Measurements from ENCODE around the gene DNAJB14. TPM values are rescaled to one million over a fixed set of nuclear protein-coding genes. Genes with fewer than 3 reads are reported as not detected.

The DNAJB14 gene
- total RNA-seq, 5 donors from 2014 or later (not counting 1 experiment from before 2014, with no cell fraction given), result 48.9 to 66.5 (median 61.7) TPM

DNA sequence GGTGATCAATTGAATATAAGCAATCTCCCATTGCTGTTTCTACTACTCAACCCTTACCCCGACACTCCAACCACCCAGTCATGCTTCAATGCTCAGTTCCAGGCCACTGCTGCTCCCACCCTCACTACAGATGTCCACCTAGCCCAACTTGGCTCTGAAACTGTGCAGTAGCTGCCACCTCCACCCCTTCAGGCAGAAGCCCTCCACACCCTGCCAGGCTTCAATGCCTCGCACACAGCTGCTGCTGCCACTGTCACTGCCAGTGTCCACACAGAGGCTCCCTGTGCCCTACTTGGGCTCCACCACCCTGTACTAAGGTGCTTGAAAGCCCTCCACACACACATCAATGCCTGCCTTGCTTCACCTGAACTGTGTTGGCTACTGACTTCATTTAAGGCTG lies 86.8 kb downstream of the DNAJB14 start:
- peaks cover 30% of the 10 kb centered on the region for H3K36me3 Mint-ChIP-seq
- ATAC-seq (replicated peaks in 1 of 4), result no peak
- peak overlapping the region in 1 of 2 donors; percentile 16 for H3K27ac Mint-ChIP-seq
- no peak overlapping the region for H3K4me3 Mint-ChIP-seq
- Histone ChIP-seq H3K9me3 (no peaks in the 10 kb centered on the region), H3K27ac (ENCODE audit: low read length) (no peak overlapping the region), H3K36me3 (ENCODE audit: control insufficient read depth in 2 of 2, extremely low read depth in 1 of 2, insufficient read depth in 1 of 2, low read length in 1 of 2) (peaks cover 0 to 9% of the 10 kb centered on the region in 2 donors), H3K4me1 (ENCODE audit: control insufficient read depth in 1 of 2, extremely low read depth in 1 of 2, insufficient read depth in 2 of 2, low read length in 2 of 2) (peaks cover 0 to 9% of the 10 kb centered on the region in 2 experiments), H3K4me3 (ENCODE audit: control insufficient read depth in 1 of 2, extremely low read depth in 1 of 2, low read length in 1 of 2) (no peak overlapping the region), H3K27me3 (replicated peaks in 1 of 2; ENCODE audit: control insufficient read depth in 2 of 2, extremely low read depth in 1 of 2, insufficient read depth in 2 of 2, low read length in 1 of 2) (no peaks in the 10 kb centered on the region)
- H3K27me3 Mint-ChIP-seq, result no peaks in the 10 kb centered on the region
- POLR2A ChIA-PET, result interaction anchor here in 1 of 2 donors (0.7 kb wide), 1 partner anchor 13 kb away, joined by 3 read pairs; no protein-coding TSS in a partner anchor
- peaks cover 22 to 35% (median 24%) of the 10 kb centered on the region in 3 donors for H3K4me1 Mint-ChIP-seq
- 92% methylated on average over 1 of the region's 2 CpGs for WGBS (ENCODE audit: insufficient coverage)
- DNase-seq, result no peak
- H3K9me3 Mint-ChIP-seq, result no peaks in the 10 kb centered on the region
- CTCF ChIA-PET, result interaction anchor here (0.6 to 0.8 kb wide), 2 partner anchors 14 to 48 kb away, joined by 3 to 4 read pairs; no protein-coding TSS in a partner anchor

DNA sequence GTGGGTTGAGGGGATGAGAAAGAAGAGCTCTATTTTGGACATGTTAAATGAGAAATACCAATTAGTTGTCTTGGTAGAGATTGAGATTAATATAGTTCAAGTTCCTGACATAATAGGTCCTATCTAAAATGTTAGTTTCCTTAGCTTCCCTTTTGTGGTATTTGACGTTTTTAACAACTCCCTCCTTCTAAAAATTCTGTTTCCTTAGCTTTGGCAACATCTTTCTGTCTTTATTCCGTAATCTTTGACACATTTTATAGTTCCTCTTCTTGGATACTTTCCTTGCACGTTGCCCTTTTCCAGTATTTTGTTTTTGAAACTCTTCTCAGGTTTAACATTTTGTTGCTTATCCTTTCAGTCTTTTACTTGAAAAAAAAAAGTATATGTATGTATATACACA lies 89.1 kb downstream of the DNAJB14 start:
- DNase-seq (no peak), ATAC-seq (replicated peaks in 1 of 4) (no peak)
- H3K4me3 Mint-ChIP-seq, result no peak overlapping the region
- peaks cover 0 to 14% of the 10 kb centered on the region in 2 donors for H3K36me3 ChIP-seq (ENCODE audit: control insufficient read depth in 2 of 2, extremely low read depth in 1 of 2, insufficient read depth in 1 of 2, low read length in 1 of 2)
- no peaks in the 10 kb centered on the region for H3K9me3 Mint-ChIP-seq
- no peaks in the 10 kb centered on the region for H3K9me3 ChIP-seq
- H3K27me3 ChIP-seq (replicated peaks in 1 of 2; ENCODE audit: control insufficient read depth in 2 of 2, extremely low read depth in 1 of 2, insufficient read depth in 2 of 2, low read length in 1 of 2), result no peaks in the 10 kb centered on the region
- H3K4me3 ChIP-seq (ENCODE audit: control insufficient read depth in 1 of 2, extremely low read depth in 1 of 2, low read length in 1 of 2), result no peak overlapping the region
- WGBS (ENCODE audit: insufficient coverage), result 57% methylated on average over 1 of the region's 3 CpGs
- peak overlapping the region in 1 of 2 donors; percentile 91 for H3K27ac Mint-ChIP-seq
- ChIA-PET POLR2A (interaction anchor here in 1 of 2 donors (0.6 to 0.7 kb wide), 3 partner anchors 33 to 1162 kb away, joined by 3 to 5 read pairs (median 3); no protein-coding TSS in a partner anchor), CTCF (interaction anchor here (0.7 to 2.1 kb wide), 5 partner anchors 14 to 49 kb away, joined by 3 to 9 read pairs (median 3); no protein-coding TSS in a partner anchor)
- peaks cover 41% of the 10 kb centered on the region for H3K36me3 Mint-ChIP-seq
- H3K4me1 ChIP-seq (ENCODE audit: control insufficient read depth in 1 of 2, extremely low read depth in 1 of 2, insufficient read depth in 2 of 2, low read length in 2 of 2), result peaks cover 0 to 9% of the 10 kb centered on the region in 2 experiments
- no peak overlapping the region for H3K27ac ChIP-seq (ENCODE audit: low read length)
- no peaks in the 10 kb centered on the region for H3K27me3 Mint-ChIP-seq
- H3K4me1 Mint-ChIP-seq, result peaks cover 22 to 38% (median 29%) of the 10 kb centered on the region in 3 donors

DNA sequence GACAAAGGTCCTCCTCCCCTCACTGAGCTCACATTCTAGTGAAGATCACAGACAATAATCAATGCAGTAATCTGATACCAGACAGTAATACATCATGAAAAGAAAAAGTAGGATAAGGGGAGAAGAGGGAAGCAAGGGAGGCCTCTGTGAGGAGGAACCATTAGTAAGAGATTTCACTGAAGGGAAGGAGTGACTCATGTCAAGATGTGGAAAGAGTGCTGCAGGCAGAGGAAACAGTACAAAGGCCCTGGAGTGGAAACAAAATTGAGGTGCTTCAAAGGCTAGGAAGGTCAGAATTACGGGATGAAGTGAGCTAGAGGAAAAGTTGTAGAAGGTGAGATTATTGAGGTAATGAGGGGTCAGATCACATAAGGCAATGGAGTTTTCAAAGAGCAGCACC lies 90.3 kb downstream of the DNAJB14 start:
- Mint-ChIP-seq H3K27ac (peak overlapping the region; percentile 83 to 91), H3K36me3 (peaks cover 41% of the 10 kb centered on the region), H3K27me3 (no peaks in the 10 kb centered on the region), H3K9me3 (no peaks in the 10 kb centered on the region), H3K4me1 (peaks cover 26 to 44% (median 37%) of the 10 kb centered on the region in 3 donors), H3K4me3 (peak overlapping the region; percentile 5 to 40 (median 19))
- CTCF ChIA-PET, result interaction anchor here (0.5 to 2.1 kb wide), 3 partner anchors 45 to 1413 kb away, joined by 3 to 9 read pairs (median 7); partner anchors contain the start of gene TRMT10A (in 1 of the 2)
- WGBS (ENCODE audit: insufficient coverage), result 7% methylated on average over 1 of the region's 1 CpG
- Histone ChIP-seq H3K4me3 (ENCODE audit: control insufficient read depth in 1 of 2, extremely low read depth in 1 of 2, low read length in 1 of 2) (no peak overlapping the region), H3K27me3 (replicated peaks in 1 of 2; ENCODE audit: control insufficient read depth in 2 of 2, extremely low read depth in 1 of 2, insufficient read depth in 2 of 2, low read length in 1 of 2) (no peaks in the 10 kb centered on the region), H3K4me1 (ENCODE audit: control insufficient read depth in 1 of 2, extremely low read depth in 1 of 2, insufficient read depth in 2 of 2, low read length in 2 of 2) (peaks cover 0 to 14% of the 10 kb centered on the region in 2 experiments), H3K36me3 (ENCODE audit: control insufficient read depth in 2 of 2, extremely low read depth in 1 of 2, insufficient read depth in 1 of 2, low read length in 1 of 2) (peaks cover 0 to 10% of the 10 kb centered on the region in 2 donors), H3K27ac (ENCODE audit: low read length) (peak overlapping the region; percentile 40), H3K9me3 (no peaks in the 10 kb centered on the region)
- DNase-seq (peak in 1 of 35 experiments; percentile 16), ATAC-seq (replicated peaks in 1 of 4) (peak in 3 of 4 experiments; percentile 41 to 63 (median 59))
- POLR2A ChIA-PET, result no interaction called here

DNA sequence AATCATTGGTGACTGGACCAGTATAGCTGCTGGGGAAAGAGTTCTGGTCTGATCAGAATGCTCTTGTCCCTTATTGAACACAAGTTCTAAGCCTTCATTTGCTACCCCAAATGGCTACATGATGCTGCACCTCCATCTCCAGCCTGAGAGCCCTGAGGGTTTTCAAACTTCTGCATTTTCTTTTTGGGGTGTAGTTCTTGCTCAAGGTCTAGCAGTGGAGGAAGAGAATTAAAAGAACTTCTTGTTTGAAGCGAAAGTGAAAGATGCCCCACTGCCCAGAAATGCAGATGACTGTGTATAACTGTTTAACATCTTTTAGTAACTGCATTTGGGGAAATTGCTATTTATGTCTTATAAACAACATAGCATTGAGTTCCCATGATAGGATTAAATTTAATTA lies 90.7 kb downstream of the DNAJB14 start:
- H3K27ac Mint-ChIP-seq, result peak overlapping the region; percentile 74 to 91
- ATAC-seq (replicated peaks in 1 of 4) (peak; percentile 38 to 56 (median 46)), DNase-seq (peak in 2 of 35 experiments; percentile 20 to 27)
- H3K4me1 ChIP-seq (ENCODE audit: control insufficient read depth in 1 of 2, extremely low read depth in 1 of 2, insufficient read depth in 2 of 2, low read length in 2 of 2), result peaks cover 0 to 18% of the 10 kb centered on the region in 2 experiments
- H3K36me3 ChIP-seq (ENCODE audit: control insufficient read depth in 2 of 2, extremely low read depth in 1 of 2, insufficient read depth in 1 of 2, low read length in 1 of 2), result peaks cover 0 to 8% of the 10 kb centered on the region in 2 donors
- H3K27me3 ChIP-seq (replicated peaks in 1 of 2; ENCODE audit: control insufficient read depth in 2 of 2, extremely low read depth in 1 of 2, insufficient read depth in 2 of 2, low read length in 1 of 2), result no peaks in the 10 kb centered on the region
- no CpG with 5 or more reads among the region's 1 CpG for WGBS (ENCODE audit: insufficient coverage)
- peaks cover 41% of the 10 kb centered on the region for H3K36me3 Mint-ChIP-seq
- ChIA-PET CTCF (interaction anchor here (0.5 to 1.0 kb wide), 2 partner anchors 292 to 1413 kb away, joined by 3 to 7 read pairs; partner anchors contain the start of gene TRMT10A (in 1 of the 2)), POLR2A (no interaction called here)
- H3K4me1 Mint-ChIP-seq, result peaks cover 31 to 47% (median 37%) of the 10 kb centered on the region in 3 donors
- peak overlapping the region in 1 of 3 donors; percentile 21 for H3K4me3 Mint-ChIP-seq
- no peaks in the 10 kb centered on the region for H3K27me3 Mint-ChIP-seq
- H3K27ac ChIP-seq (ENCODE audit: low read length), result peak overlapping the region; percentile 40
- no peak overlapping the region for H3K4me3 ChIP-seq (ENCODE audit: control insufficient read depth in 1 of 2, extremely low read depth in 1 of 2, low read length in 1 of 2)
- H3K9me3 Mint-ChIP-seq, result no peaks in the 10 kb centered on the region
- no peaks in the 10 kb centered on the region for H3K9me3 ChIP-seq

DNA sequence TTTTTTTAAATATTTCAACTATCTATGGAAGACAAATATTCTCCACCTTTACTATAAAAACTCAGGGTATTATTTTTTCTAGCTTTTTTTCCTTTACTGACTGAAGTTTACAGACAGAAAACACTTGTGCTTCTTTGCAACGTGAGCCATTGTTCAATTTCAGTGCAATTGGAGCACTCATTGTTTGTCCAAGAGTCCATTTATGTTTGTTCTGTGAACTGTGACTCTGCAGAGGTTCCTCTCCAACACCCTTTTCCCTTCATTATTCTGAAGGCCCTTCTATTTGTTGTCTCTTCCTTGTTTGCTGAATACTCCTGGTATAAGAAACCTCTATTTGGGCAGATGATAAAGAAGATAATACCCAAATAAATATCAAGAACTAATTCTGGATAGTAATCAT lies 92.4 kb downstream of the DNAJB14 start:
- H3K4me3 Mint-ChIP-seq, result no peak overlapping the region

DNA sequence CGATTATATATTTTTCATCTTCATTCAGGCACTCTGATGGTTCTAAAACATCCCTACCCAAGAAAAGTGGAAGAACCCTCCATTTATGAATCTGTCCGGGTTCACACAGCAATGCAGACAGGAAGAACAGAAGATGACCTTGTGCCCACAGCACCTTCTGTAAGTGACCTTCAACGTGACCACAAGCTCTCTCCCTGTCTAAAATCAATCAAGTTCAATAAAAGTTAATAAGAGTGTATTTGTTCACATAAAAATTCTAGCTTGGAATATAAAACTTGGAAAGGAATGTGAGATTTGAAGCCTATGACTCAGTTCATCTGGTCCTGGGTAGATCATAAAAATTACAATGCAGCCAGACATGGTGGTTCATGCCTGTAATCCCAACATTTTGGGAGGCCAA lies 93.2 kb downstream of the DNAJB14 start:
- Histone ChIP-seq H3K4me1 (ENCODE audit: control insufficient read depth in 1 of 2, extremely low read depth in 1 of 2, insufficient read depth in 2 of 2, low read length in 2 of 2) (peaks cover 2 to 24% of the 10 kb centered on the region in 2 experiments), H3K9me3 (no peaks in the 10 kb centered on the region), H3K4me3 (ENCODE audit: control insufficient read depth in 1 of 2, extremely low read depth in 1 of 2, low read length in 1 of 2) (no peak overlapping the region), H3K36me3 (ENCODE audit: control insufficient read depth in 2 of 2, extremely low read depth in 1 of 2, insufficient read depth in 1 of 2, low read length in 1 of 2) (peaks cover 0 to 8% of the 10 kb centered on the region in 2 donors), H3K27ac (ENCODE audit: low read length) (no peak overlapping the region), H3K27me3 (replicated peaks in 1 of 2; ENCODE audit: control insufficient read depth in 2 of 2, extremely low read depth in 1 of 2, insufficient read depth in 2 of 2, low read length in 1 of 2) (no peaks in the 10 kb centered on the region)
- H3K27me3 Mint-ChIP-seq, result no peaks in the 10 kb centered on the region
- WGBS (ENCODE audit: insufficient coverage), result 100% methylated on average over 1 of the region's 3 CpGs
- H3K4me1 Mint-ChIP-seq, result peaks cover 32 to 56% (median 40%) of the 10 kb centered on the region in 3 donors
- H3K9me3 Mint-ChIP-seq, result no peaks in the 10 kb centered on the region
- DNase-seq (no peak), ATAC-seq (replicated peaks in 1 of 4) (no peak)
- no peak overlapping the region for H3K4me3 Mint-ChIP-seq
- POLR2A ChIA-PET, result interaction anchor here in 1 of 2 donors (0.9 kb wide), 1 partner anchor 29 kb away, joined by 5 read pairs; no protein-coding TSS in a partner anchor
- CTCF ChIA-PET, result interaction anchor here (0.9 to 1.6 kb wide), 4 partner anchors 27 to 44 kb away, joined by 3 to 8 read pairs (median 3); partner anchors contain the start of gene DAPP1 (in 1 of the 2)
- H3K27ac Mint-ChIP-seq, result no peak overlapping the region
- peaks cover 35% of the 10 kb centered on the region for H3K36me3 Mint-ChIP-seq

More for the DNA sequence above, 92.4 kb downstream of the DNAJB14 start:
- no peaks in the 10 kb centered on the region for H3K9me3 ChIP-seq
- POLR2A ChIA-PET, result interaction anchor here in 1 of 2 donors (0.9 kb wide), 1 partner anchor 28 kb away, joined by 5 read pairs; no protein-coding TSS in a partner anchor
- H3K4me1 ChIP-seq (ENCODE audit: control insufficient read depth in 1 of 2, extremely low read depth in 1 of 2, insufficient read depth in 2 of 2, low read length in 2 of 2), result peaks cover 0 to 18% of the 10 kb centered on the region in 2 experiments
- DNase-seq (no peak), ATAC-seq (replicated peaks in 1 of 4) (no peak)
- H3K36me3 ChIP-seq (ENCODE audit: control insufficient read depth in 2 of 2, extremely low read depth in 1 of 2, insufficient read depth in 1 of 2, low read length in 1 of 2), result peaks cover 0 to 8% of the 10 kb centered on the region in 2 donors
- CTCF ChIA-PET, result interaction anchor here in 1 of 2 donors (1.2 kb wide), 1 partner anchor 42 kb away, joined by 8 read pairs; no protein-coding TSS in a partner anchor
- H3K36me3 Mint-ChIP-seq, result peaks cover 38% of the 10 kb centered on the region
- no peaks in the 10 kb centered on the region for H3K27me3 Mint-ChIP-seq
- H3K9me3 Mint-ChIP-seq, result no peaks in the 10 kb centered on the region
- peaks cover 32 to 49% (median 32%) of the 10 kb centered on the region in 3 donors for H3K4me1 Mint-ChIP-seq
- no peak overlapping the region for H3K27ac ChIP-seq (ENCODE audit: low read length)
- no peak overlapping the region for H3K27ac Mint-ChIP-seq
- no CpG with 5 or more reads among the region's 1 CpG for WGBS (ENCODE audit: insufficient coverage)
- no peak overlapping the region for H3K4me3 ChIP-seq (ENCODE audit: control insufficient read depth in 1 of 2, extremely low read depth in 1 of 2, low read length in 1 of 2)
- no peaks in the 10 kb centered on the region for H3K27me3 ChIP-seq (replicated peaks in 1 of 2; ENCODE audit: control insufficient read depth in 2 of 2, extremely low read depth in 1 of 2, insufficient read depth in 2 of 2, low read length in 1 of 2)

Data from T-cell (primary cell).